GM21390 (cell line): ENCODE measurements around the gene CACNG8.

Experiments used
- ATAC-seq: cut with Tn5 transposase; IDR thresholded peaks from one replicate; pipeline ENCODE4 v1.9.1; 2021; ENCODE audit not compliant: unreplicated experiment

The CACNG8 gene

GRCh38 chr19:53961523-53962356 lies 997 bp upstream of the CACNG8 start:
- no peak for ATAC-seq

GRCh38 chr19:53965091-53965490 lies 2.4 kb downstream of the CACNG8 start:
- no peak for ATAC-seq

- no peak for ATAC-seq
These were observed 4.2 kb downstream of the CACNG8 start for GRCh38 chr19:53966931-53967330.

- ATAC-seq: no peak
These were observed 6.6 kb downstream of the CACNG8 start for GRCh38 chr19:53969366-53969765.

GRCh38 chr19:53971673-53972072 lies 8.9 kb downstream of the CACNG8 start:
- ATAC-seq: no peak

- ATAC-seq: no peak
These were observed 14.8 kb downstream of the CACNG8 start for GRCh38 chr19:53977429-53977990.

GRCh38 chr19:53977991-53978731 lies 15.4 kb downstream of the CACNG8 start:
- ATAC-seq: no peak

GRCh38 chr19:53978975-53979801 lies 16.5 kb downstream of the CACNG8 start:
- ATAC-seq: no peak

- ATAC-seq: no peak
These were observed 18.0 kb downstream of the CACNG8 start for GRCh38 chr19:53980539-53981375.

- ATAC-seq: no peak
These were observed 18.7 kb downstream of the CACNG8 start for GRCh38 chr19:53981376-53981951.

GRCh38 chr19:53982001-53982451 lies 19.3 kb downstream of the CACNG8 start:
- ATAC-seq: no peak

- ATAC-seq: no peak
These were observed 19.9 kb downstream of the CACNG8 start for GRCh38 chr19:53982611-53983010.

GRCh38 chr19:53983457-53984289 lies 20.9 kb downstream of the CACNG8 start:
- ATAC-seq: no peak

GRCh38 chr19:53985863-53986262 lies 23.1 kb downstream of the CACNG8 start:
- no peak for ATAC-seq

GRCh38 chr19:53988981-53989380 lies 26.2 kb downstream of the CACNG8 start:
- ATAC-seq: no peak

- no peak for ATAC-seq
These were observed 27.1 kb downstream of the CACNG8 start for GRCh38 chr19:53989600-53990533.

- no peak for ATAC-seq
These were observed 28.7 kb downstream of the CACNG8 start, which contains the start of gene CACNG6 for GRCh38 chr19:53991224-53992113. Gene CACNG6, plus strand, starts transcription at chr19:53991637. Its CDS starts 1,241 bp downstream, at chr19:53992878.
